IMR-90 (cell line): ENCODE data around the gene ASB7. TPM values are rescaled to one million over a fixed set of nuclear protein-coding genes. Genes with fewer than 3 reads are reported as not detected.

Experiments
- ATAC-seq: fragments of 200-7000 bp; cut with Tn5 transposase; 2 replicates; pipeline ENCODE4 v1.9.1; 2020; ENCODE audit warnings: low read depth, mild to moderate bottlenecking, moderate library complexity
- BruUV-seq: library from RNA; stranded (reverse); fragments of 400-500 nt; replicated peaks from 2 replicates; lab custom pipeline; 2021; lab: Mats Ljungman, UMichigan
- CTCF ChIA-PET: fragments of 300-600 bp; formaldehyde crosslinking; extraction: SDS; loops from one replicate; lab custom pipeline; 2021; ENCODE audit warnings: antibody characterized with exemption; lab: Yijun Ruan, JAX
- POLR2A ChIA-PET: fragments of 300-600 bp; sonication (Branson Sonifier 250); formaldehyde crosslinking; loops from one replicate; lab custom pipeline; 2022; ENCODE audit warnings: antibody characterized with exemption; ENCODE audit not compliant: unreplicated experiment; lab: Charles Lee
- DNase-seq: peaks from one replicate; pipeline ENCODE4 v3.0.0; 2013
- H2AFZ ChIP-seq: replicated peaks from 2 replicates; pipeline ENCODE3; 2013; ENCODE audit warnings: low read length, mild to moderate bottlenecking; ENCODE audit not compliant: poor library complexity
- H2AK5ac ChIP-seq: 2 replicates; pipeline ENCODE4 v1.6.1; 2013; ENCODE audit warnings: low read depth, low read length, inconsistent platforms
- H2AK9ac ChIP-seq: replicated peaks from 2 replicates; pipeline ENCODE3; 2013; ENCODE audit warnings: mild to moderate bottlenecking, low read depth, low read length, moderate library complexity; ENCODE audit not compliant: poor library complexity
- H2BK120ac ChIP-seq: 2 replicates; pipeline ENCODE4 v1.6.1; 2013; ENCODE audit warnings: low read depth, low read length, inconsistent platforms
- H2BK15ac ChIP-seq: 3 replicates; pipeline ENCODE4 v1.6.1; 2013; ENCODE audit warnings: low read depth, low read length, inconsistent platforms
- H2BK20ac ChIP-seq: 2 replicates; pipeline ENCODE4 v1.6.1; 2013; ENCODE audit warnings: low read depth, mild to moderate bottlenecking, inconsistent platforms, low read length, moderate library complexity
- H2BK5ac ChIP-seq: 2 replicates; pipeline ENCODE4 v1.6.1; 2013; ENCODE audit warnings: mild to moderate bottlenecking, low read depth, low read length, inconsistent platforms; ENCODE audit not compliant: poor library complexity, severe bottlenecking
- H3K14ac ChIP-seq: replicated peaks from 2 replicates; pipeline ENCODE4 v1.6.1; 2013; ENCODE audit warnings: low read depth, low read length, inconsistent platforms
- H3K18ac ChIP-seq: 2 replicates; pipeline ENCODE4 v1.6.1; 2013; ENCODE audit warnings: low read depth, low read length, control low read depth
- H3K23ac ChIP-seq: 2 replicates; pipeline ENCODE4 v1.6.1; 2013; ENCODE audit warnings: low read depth, low read length, inconsistent platforms
- H3K27ac ChIP-seq: 2 replicates; pipeline ENCODE4 v1.5.1; 2013; ENCODE audit warnings: mild to moderate bottlenecking, control low read depth, low read length; ENCODE audit not compliant: insufficient read depth
- H3K27me3 ChIP-seq: 2 replicates; pipeline ENCODE4 v1.6.1; 2013; ENCODE audit warnings: low read length; ENCODE audit not compliant: control insufficient read depth, insufficient read depth
- H3K36me3 ChIP-seq: 2 replicates; pipeline ENCODE4 v1.6.1; 2013; ENCODE audit warnings: low read length, mixed read lengths; ENCODE audit not compliant: control insufficient read depth, insufficient read depth
- H3K4ac ChIP-seq: 2 replicates; pipeline ENCODE4 v1.6.1; 2013; ENCODE audit warnings: low read depth, low read length, inconsistent platforms
- H3K4me1 ChIP-seq: 2 replicates; pipeline ENCODE4 v1.6.1; 2013; ENCODE audit warnings: low read length, mixed read lengths; ENCODE audit not compliant: control insufficient read depth, insufficient read depth
- H3K4me2 ChIP-seq: 2 replicates; pipeline ENCODE4 v1.6.1; 2013; ENCODE audit warnings: low read depth, mild to moderate bottlenecking, control low read depth, low read length, moderate library complexity
- H3K4me3 ChIP-seq: 2 replicates; pipeline ENCODE4 v1.5.1; 2013; ENCODE audit warnings: low read depth, mild to moderate bottlenecking, control low read depth, low read length, moderate library complexity; ENCODE audit not compliant: insufficient read depth
- H3K56ac ChIP-seq: 2 replicates; pipeline ENCODE4 v1.6.1; 2013; ENCODE audit warnings: low read length, inconsistent platforms; ENCODE audit not compliant: insufficient read depth; ENCODE audit errors: extremely low read depth
- H3K79me1 ChIP-seq, 2 experiments: 2 replicates each; pipeline ENCODE4 v1.6.1; 2013; ENCODE audit warnings: low read length in 2 of 2, inconsistent platforms in 1 of 2, low read depth in 1 of 2
- H3K9ac ChIP-seq: 2 replicates; pipeline ENCODE4 v1.6.1; 2013; ENCODE audit warnings: low read depth, low read length, control low read depth
- H3K9me1 ChIP-seq: 2 replicates; pipeline ENCODE4 v1.6.1; 2013; ENCODE audit warnings: low read length, inconsistent platforms; ENCODE audit not compliant: insufficient read depth
- H3K9me3 ChIP-seq: 2 replicates; pipeline ENCODE4 v1.6.1; 2013; ENCODE audit warnings: low read length; ENCODE audit not compliant: control insufficient read depth, insufficient read depth
- H4K20me1 ChIP-seq: 2 replicates; pipeline ENCODE4 v1.6.1; 2013; ENCODE audit warnings: low read length, inconsistent platforms; ENCODE audit not compliant: insufficient read depth
- H4K5ac ChIP-seq: 2 replicates; pipeline ENCODE4 v1.6.1; 2013; ENCODE audit warnings: mild to moderate bottlenecking, low read depth, low read length, control low read depth
- H4K8ac ChIP-seq, 2 experiments: 2 replicates each; pipeline ENCODE4 v1.6.1; 2013; ENCODE audit warnings: low read depth in 2 of 2, low read length in 2 of 2, control low read depth in 1 of 2, inconsistent platforms in 1 of 2
- H4K91ac ChIP-seq: 2 replicates; pipeline ENCODE4 v1.6.1; 2013; ENCODE audit warnings: low read depth, low read length, inconsistent platforms; ENCODE audit not compliant: insufficient read depth
- NFE2L2 ChIP-seq: fragments of 150-350 bp; IDR thresholded peaks from 2 replicates; pipeline ENCODE4 v1.6.1; 2016; ENCODE audit warnings: low read depth, mild to moderate bottlenecking, low read length
- RCOR1 ChIP-seq: IDR thresholded peaks from 2 replicates; pipeline ENCODE4 v1.6.1; 2012; ENCODE audit warnings: mild to moderate bottlenecking, low read length, improper control_type of control experiment; ENCODE audit not compliant: insufficient replicate concordance
- WGBS, 2 experiments: methylation state at CpG; one replicate each; pipeline versions ENCODE4 v1.1.5 to v1.1.7; 2013; ENCODE audit warnings: missing lambda C conversion rate in 2 of 2; ENCODE audit not compliant: insufficient read length in 1 of 2; ENCODE audit errors: extremely low coverage in 2 of 2; 5-methylcytosine and 5-hydroxymethylcytosine counted together
- dilution Hi-C: fragments of 300-500 bp; cut with HindIII; formaldehyde crosslinking; loops from one replicate; pipeline ENCODE4 v1.14.3; 2018; ENCODE audit warnings: low sequenced_read_pairs; ENCODE audit not compliant: unreplicated experiment
- in situ Hi-C: fragments of 300-500 bp; cut with MboI; formaldehyde crosslinking; loops from 3 replicates; pipeline ENCODE4 v1.14.3; 2019; ENCODE audit warnings: low sequenced_read_pairs, inconsistent platforms, mixed read lengths
- intact Hi-C: fragments of 100-400 bp; cut with micrococcal nuclease; formaldehyde crosslinking; loops from 2 replicates; pipeline ENCODE4 v1.10.0; 2022
- polyA plus RNA-seq, 3 experiments: library from polyadenylated mRNA; depleted of rRNA; stranded (reverse); fragments of >200 nt; gene quantifications; 2 replicates each; pipeline ENCODE4 v1.2.3, GENCODE V29; 2012; ENCODE audit warnings: low replicate concordance in 1 of 3
- total RNA-seq: library from RNA; depleted of rRNA; stranded (reverse); fragments of >200 nt; gene quantifications from 2 replicates; pipeline ENCODE4 v1.2.3, GENCODE V29; 2012

ASB7 gene
- total and polyA plus RNA-seq, 2 of the 4 experiments (the other 2 are of a cell fraction) = 7.7 to 16.7 TPM

DNA sequence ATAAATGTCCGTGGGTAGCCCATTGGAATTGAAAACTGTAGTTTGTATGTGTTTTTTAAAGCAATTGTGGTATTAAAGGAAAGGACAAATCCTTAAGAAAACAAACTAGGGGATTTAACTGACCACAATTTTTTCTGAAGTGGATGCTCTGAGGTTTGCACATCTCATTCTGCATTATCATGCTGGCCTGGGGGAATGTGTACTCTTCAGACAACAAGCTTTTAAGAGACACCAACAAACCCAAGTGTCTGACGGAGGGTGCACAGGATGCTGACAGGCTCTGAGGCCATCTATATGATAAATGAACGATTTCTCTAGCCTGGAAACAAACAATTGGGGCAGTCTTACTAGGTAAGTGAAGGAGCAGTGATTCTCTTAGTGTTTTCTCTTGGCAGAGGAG, 9.5 kb upstream of the ASB7 start:
- dilution Hi-C loops (no loop called here), intact Hi-C loops (no loop called here), in situ Hi-C loops (loop anchor here (25.0 kb wide), 1 partner anchor 1331 kb away; the partner anchor contains the start of gene LRRC28)
- TF ChIP-seq NFE2L2 = peak; percentile 70
- no peak for TF ChIP-seq RCOR1
- Histone ChIP-seq H2AK9ac (no peak overlapping the region), H2BK120ac (no peak overlapping the region), H3K4me3 (no peak overlapping the region), H3K9ac (no peak overlapping the region), H2BK5ac (no peak overlapping the region), H2AFZ (no peak overlapping the region), H3K9me3 (peaks cover 6% of the 10 kb centered on the region), H2BK15ac (no peak overlapping the region), H3K23ac (no peak overlapping the region), H3K18ac (no peak overlapping the region), H4K8ac (no peak overlapping the region), H4K5ac (no peak overlapping the region), H2BK20ac (no peak overlapping the region), H3K4ac (no peak overlapping the region), H2AK5ac (no peak overlapping the region), H3K79me1 (peaks cover 19 to 39% of the 10 kb centered on the region in 2 experiments), H3K14ac (no peak overlapping the region), H3K4me2 (no peak overlapping the region), H3K27me3 (no peaks in the 10 kb centered on the region), H4K91ac (no peak overlapping the region), H3K4me1 (peaks cover 2% of the 10 kb centered on the region; the same call in 1 of the 2 replicates), H4K20me1 (peaks cover 29% of the 10 kb centered on the region; the same call in 1 of the 2 replicates), H3K9me1 (no peaks in the 10 kb centered on the region), H3K56ac (no peak overlapping the region), H3K27ac (no peak overlapping the region), H3K36me3 (no peaks in the 10 kb centered on the region)
- POLR2A ChIA-PET = interaction anchor here (0.5 kb wide), 1 partner anchor 739 kb away, joined by 3 read pairs; no protein-coding TSS in a partner anchor
- no TSS peak for BruUV-seq
- ATAC-seq (peak; percentile 90), DNase-seq (peak; percentile 71)
- no CpG with 5 or more reads among the region's 3 CpGs for WGBS, 2 experiments
- CTCF ChIA-PET = interaction anchor here (1.5 kb wide), 1 partner anchor 20 kb away, joined by 4 read pairs; no protein-coding TSS in a partner anchor
